ENCODE measurements around the gene GPR78.

Gene GPR78

DNA sequence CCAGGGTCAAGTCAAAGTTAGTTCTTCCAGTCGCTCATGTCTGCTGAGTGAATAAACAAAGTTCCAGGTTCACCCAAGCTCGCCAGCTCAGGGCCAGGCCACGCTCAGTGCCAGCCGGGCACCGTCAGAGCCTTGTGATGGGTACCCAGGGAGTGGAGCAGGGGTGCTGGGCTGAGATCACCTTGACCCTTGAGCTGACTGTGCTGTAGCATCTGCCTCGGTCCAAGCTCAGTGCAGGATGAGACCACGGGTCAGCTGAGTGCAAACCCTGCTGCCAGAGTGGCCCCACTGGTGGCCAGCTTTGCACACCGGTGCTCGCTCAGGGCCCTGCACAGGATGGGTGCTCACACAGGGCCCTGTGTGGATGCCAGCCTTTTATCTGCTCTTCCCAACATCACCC lies 16.7 kb downstream of the GPR78 start:
- no peak; the same call in 2 of the 3 replicates for ATAC-seq
- TF ChIP-seq PPARA (CRISPR knock-in tag; IDR thresholded peaks at IDR 0.05; ENCODE audit: borderline replicate concordance) (no peak), CSDC2 (CRISPR knock-in tag; IDR thresholded peaks at IDR 0.05) (no peak), ZNF70 (CRISPR knock-in tag; IDR thresholded peaks at IDR 0.05) (no peak), ARNTL (CRISPR knock-in tag; IDR thresholded peaks at IDR 0.05; ENCODE audit: borderline replicate concordance, low read depth) (no peak)
- TF ChIP-seq, protein P1, sequence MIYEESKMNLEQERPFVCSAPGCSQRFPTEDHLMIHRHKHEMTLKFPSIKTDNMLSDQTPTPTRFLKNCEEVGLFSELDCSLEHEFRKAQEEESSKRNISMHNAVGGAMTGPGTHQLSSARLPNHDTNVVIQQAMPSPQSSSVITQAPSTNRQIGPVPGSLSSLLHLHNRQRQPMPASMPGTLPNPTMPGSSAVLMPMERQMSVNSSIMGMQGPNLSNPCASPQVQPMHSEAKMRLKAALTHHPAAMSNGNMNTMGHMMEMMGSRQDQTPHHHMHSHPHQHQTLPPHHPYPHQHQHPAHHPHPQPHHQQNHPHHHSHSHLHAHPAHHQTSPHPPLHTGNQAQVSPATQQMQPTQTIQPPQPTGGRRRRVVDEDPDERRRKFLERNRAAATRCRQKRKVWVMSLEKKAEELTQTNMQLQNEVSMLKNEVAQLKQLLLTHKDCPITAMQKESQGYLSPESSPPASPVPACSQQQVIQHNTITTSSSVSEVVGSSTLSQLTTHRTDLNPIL (CRISPR knock-in tag; IDR thresholded peaks at IDR 0.05; ENCODE audit: low read depth), result no peak

DNA sequence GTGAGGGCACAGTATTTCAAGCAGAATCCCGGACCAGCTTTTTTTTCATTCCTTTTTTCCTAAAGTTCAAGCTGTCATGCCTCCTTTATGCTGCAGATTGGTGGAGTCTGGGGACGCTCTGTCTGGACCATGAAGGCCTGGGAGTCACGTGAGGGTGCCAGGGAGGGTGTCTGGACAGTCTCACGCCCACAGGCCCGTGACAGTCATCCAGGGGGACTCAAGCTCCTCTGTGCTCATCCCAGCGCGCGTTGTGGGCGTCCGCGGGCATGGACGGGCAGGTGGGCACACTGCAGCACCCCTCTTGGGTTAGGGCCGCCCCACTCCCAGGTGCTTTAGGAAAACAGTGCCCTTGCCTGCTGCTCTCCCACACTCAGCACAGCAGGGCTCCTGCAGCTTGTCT lies 17.1 kb downstream of the GPR78 start:
- no peak; the same call in 2 of the 3 replicates for ATAC-seq
- TF ChIP-seq, protein P2, sequence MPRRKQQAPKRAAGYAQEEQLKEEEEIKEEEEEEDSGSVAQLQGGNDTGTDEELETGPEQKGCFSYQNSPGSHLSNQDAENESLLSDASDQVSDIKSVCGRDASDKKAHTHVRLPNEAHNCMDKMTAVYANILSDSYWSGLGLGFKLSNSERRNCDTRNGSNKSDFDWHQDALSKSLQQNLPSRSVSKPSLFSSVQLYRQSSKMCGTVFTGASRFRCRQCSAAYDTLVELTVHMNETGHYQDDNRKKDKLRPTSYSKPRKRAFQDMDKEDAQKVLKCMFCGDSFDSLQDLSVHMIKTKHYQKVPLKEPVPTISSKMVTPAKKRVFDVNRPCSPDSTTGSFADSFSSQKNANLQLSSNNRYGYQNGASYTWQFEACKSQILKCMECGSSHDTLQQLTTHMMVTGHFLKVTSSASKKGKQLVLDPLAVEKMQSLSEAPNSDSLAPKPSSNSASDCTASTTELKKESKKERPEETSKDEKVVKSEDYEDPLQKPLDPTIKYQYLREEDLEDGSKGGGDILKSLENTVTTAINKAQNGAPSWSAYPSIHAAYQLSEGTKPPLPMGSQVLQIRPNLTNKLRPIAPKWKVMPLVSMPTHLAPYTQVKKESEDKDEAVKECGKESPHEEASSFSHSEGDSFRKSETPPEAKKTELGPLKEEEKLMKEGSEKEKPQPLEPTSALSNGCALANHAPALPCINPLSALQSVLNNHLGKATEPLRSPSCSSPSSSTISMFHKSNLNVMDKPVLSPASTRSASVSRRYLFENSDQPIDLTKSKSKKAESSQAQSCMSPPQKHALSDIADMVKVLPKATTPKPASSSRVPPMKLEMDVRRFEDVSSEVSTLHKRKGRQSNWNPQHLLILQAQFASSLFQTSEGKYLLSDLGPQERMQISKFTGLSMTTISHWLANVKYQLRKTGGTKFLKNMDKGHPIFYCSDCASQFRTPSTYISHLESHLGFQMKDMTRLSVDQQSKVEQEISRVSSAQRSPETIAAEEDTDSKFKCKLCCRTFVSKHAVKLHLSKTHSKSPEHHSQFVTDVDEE (CRISPR knock-in tag; IDR thresholded peaks at IDR 0.05), result no peak
- peak; percentile 66 for TF ChIP-seq TCF4 (CRISPR knock-in tag; IDR thresholded peaks at IDR 0.05; ENCODE audit: borderline replicate concordance)

DNA sequence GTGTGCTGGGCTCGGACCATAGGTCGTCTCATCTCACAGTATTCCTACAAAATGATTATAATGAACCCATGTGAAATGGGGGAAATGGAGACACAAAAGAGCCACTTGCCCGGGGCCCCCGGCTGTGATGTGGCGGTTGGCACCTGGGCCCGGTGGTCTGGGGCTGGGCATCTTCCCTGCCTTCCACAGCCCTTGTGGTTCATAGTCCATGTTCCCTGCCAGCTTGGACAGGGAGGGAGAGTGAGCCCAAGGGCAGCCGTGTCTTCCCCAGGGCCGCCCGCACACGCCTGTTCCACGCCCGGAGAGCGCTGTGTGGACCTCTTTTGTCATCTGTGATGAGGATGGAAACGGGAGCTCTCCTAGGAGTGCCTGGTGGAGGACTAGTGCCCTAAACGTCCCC lies 17.6 kb downstream of the GPR78 start:
- ATAC-seq, result no peak
- TF ChIP-seq GLIS3 (CRISPR knock-in tag; IDR thresholded peaks at IDR 0.05), result no peak
- no peak for TF ChIP-seq BACH2 (CRISPR knock-in tag; IDR thresholded peaks at IDR 0.05; ENCODE audit: borderline replicate concordance)
- no peak for TF ChIP-seq ARNTL (CRISPR knock-in tag; IDR thresholded peaks at IDR 0.05; ENCODE audit: borderline replicate concordance, low read depth)
- TF ChIP-seq ZFP3 (CRISPR knock-in tag; IDR thresholded peaks at IDR 0.05), result no peak
- TF ChIP-seq CSDC2 (CRISPR knock-in tag; IDR thresholded peaks at IDR 0.05), result no peak
- TF ChIP-seq ESRRG (CRISPR knock-in tag; IDR thresholded peaks at IDR 0.05), result no peak
- TF ChIP-seq SNAI2 (CRISPR knock-in tag; IDR thresholded peaks at IDR 0.05), result no peak
- no peak for TF ChIP-seq ISL1 (CRISPR knock-in tag; IDR thresholded peaks at IDR 0.05)
- TF ChIP-seq ZFP30 (CRISPR knock-in tag; IDR thresholded peaks at IDR 0.05), result no peak
- TF ChIP-seq, protein P1 (CRISPR knock-in tag; IDR thresholded peaks at IDR 0.05; ENCODE audit: low read depth), result no peak
- no peak for TF ChIP-seq ZNF70 (CRISPR knock-in tag; IDR thresholded peaks at IDR 0.05)
- no peak for TF ChIP-seq ZC3H10 (CRISPR knock-in tag; IDR thresholded peaks at IDR 0.05)
- TF ChIP-seq, protein P3, sequence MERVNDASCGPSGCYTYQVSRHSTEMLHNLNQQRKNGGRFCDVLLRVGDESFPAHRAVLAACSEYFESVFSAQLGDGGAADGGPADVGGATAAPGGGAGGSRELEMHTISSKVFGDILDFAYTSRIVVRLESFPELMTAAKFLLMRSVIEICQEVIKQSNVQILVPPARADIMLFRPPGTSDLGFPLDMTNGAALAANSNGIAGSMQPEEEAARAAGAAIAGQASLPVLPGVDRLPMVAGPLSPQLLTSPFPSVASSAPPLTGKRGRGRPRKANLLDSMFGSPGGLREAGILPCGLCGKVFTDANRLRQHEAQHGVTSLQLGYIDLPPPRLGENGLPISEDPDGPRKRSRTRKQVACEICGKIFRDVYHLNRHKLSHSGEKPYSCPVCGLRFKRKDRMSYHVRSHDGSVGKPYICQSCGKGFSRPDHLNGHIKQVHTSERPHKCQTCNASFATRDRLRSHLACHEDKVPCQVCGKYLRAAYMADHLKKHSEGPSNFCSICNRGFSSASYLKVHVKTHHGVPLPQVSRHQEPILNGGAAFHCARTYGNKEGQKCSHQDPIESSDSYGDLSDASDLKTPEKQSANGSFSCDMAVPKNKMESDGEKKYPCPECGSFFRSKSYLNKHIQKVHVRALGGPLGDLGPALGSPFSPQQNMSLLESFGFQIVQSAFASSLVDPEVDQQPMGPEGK (CRISPR knock-in tag; IDR thresholded peaks at IDR 0.05; ENCODE audit: borderline replicate concordance), result no peak
- TF ChIP-seq ZNF8 (CRISPR knock-in tag; IDR thresholded peaks at IDR 0.05), result no peak
- TF ChIP-seq, protein P4, sequence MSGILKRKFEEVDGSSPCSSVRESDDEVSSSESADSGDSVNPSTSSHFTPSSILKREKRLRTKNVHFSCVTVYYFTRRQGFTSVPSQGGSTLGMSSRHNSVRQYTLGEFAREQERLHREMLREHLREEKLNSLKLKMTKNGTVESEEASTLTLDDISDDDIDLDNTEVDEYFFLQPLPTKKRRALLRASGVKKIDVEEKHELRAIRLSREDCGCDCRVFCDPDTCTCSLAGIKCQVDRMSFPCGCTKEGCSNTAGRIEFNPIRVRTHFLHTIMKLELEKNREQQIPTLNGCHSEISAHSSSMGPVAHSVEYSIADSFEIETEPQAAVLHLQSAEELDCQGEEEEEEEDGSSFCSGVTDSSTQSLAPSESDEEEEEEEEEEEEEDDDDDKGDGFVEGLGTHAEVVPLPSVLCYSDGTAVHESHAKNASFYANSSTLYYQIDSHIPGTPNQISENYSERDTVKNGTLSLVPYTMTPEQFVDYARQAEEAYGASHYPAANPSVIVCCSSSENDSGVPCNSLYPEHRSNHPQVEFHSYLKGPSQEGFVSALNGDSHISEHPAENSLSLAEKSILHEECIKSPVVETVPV (CRISPR knock-in tag; IDR thresholded peaks at IDR 0.05), result no peak
- no peak for TF ChIP-seq ZNF565 (CRISPR knock-in tag; conservative IDR thresholded peaks at IDR 0.05; ENCODE audit: low read depth)
- TF ChIP-seq PPARA (CRISPR knock-in tag; IDR thresholded peaks at IDR 0.05; ENCODE audit: borderline replicate concordance), result no peak
- TF ChIP-seq RARB (CRISPR knock-in tag; IDR thresholded peaks at IDR 0.05), result no peak
- TF ChIP-seq, protein P5, sequence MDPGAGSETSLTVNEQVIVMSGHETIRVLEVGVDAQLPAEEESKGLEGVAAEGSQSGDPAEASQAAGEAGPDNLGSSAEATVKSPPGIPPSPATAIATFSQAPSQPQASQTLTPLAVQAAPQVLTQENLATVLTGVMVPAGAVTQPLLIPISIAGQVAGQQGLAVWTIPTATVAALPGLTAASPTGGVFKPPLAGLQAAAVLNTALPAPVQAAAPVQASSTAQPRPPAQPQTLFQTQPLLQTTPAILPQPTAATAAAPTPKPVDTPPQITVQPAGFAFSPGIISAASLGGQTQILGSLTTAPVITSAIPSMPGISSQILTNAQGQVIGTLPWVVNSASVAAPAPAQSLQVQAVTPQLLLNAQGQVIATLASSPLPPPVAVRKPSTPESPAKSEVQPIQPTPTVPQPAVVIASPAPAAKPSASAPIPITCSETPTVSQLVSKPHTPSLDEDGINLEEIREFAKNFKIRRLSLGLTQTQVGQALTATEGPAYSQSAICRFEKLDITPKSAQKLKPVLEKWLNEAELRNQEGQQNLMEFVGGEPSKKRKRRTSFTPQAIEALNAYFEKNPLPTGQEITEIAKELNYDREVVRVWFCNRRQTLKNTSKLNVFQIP (CRISPR knock-in tag; IDR thresholded peaks at IDR 0.05; ENCODE audit: borderline replicate concordance, low read depth), result no peak
